Vagina (tissue), 2 donors: ENCODE results near the gene COL28A1.

Experiments used
- POLR2A ChIP-seq, 2 donors: fragments of 450-650 bp; IDR thresholded peaks; one replicate each; pipeline ENCODE4 v1.6.1; 2017; ENCODE audit warnings: antibody characterized with exemption in 2 of 2, mild to moderate bottlenecking in 2 of 2, moderate library complexity in 2 of 2
- TF ChIP-seq, protein P1 (sequence below), 3 experiments: fragments of 450-650 bp in 2 of 3; fragments of 200-600 bp in 1 of 3; sonication (generic) in 1 of 3; IDR thresholded peaks; one replicate each; pipeline ENCODE4 v1.5.1; 2017 to 2019; ENCODE audit warnings: antibody characterized with exemption in 3 of 3, mild to moderate bottlenecking in 2 of 3, moderate library complexity in 2 of 3

DNA sequence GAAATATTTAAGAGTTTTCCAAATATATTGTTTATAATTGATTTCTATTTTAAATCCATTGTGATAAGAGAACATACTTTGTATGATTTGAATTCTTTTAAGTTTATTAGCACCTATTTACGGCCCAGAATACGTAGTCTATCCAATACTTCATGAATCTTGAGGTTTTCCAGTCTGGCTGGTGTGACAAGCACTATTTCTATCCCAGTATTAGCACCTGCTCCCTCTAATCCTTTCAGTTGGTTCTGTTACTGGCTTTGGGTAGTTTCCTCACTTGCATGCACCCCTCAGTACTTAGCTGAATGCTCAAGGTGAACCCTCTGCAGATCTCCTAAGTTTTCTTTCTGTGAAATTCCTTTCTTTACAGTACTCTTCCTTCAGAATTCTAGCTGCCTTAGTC, 186.5 kb downstream of the COL28A1 start:
- TF ChIP-seq, protein P1, sequence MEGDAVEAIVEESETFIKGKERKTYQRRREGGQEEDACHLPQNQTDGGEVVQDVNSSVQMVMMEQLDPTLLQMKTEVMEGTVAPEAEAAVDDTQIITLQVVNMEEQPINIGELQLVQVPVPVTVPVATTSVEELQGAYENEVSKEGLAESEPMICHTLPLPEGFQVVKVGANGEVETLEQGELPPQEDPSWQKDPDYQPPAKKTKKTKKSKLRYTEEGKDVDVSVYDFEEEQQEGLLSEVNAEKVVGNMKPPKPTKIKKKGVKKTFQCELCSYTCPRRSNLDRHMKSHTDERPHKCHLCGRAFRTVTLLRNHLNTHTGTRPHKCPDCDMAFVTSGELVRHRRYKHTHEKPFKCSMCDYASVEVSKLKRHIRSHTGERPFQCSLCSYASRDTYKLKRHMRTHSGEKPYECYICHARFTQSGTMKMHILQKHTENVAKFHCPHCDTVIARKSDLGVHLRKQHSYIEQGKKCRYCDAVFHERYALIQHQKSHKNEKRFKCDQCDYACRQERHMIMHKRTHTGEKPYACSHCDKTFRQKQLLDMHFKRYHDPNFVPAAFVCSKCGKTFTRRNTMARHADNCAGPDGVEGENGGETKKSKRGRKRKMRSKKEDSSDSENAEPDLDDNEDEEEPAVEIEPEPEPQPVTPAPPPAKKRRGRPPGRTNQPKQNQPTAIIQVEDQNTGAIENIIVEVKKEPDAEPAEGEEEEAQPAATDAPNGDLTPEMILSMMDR (IDR thresholded peaks at IDR 0.05): no peak
- TF ChIP-seq POLR2A (IDR thresholded peaks at IDR 0.05): no peak
